HG03060 (cell line): ENCODE results near the gene ACSM5.
"Not testable (repeated sequence)": the region's sequence is repeated elsewhere in the genome, so short reads cannot be mapped to it uniquely, and the experiment has no call there.

Source experiments
- ATAC-seq: cut with Tn5 transposase; IDR thresholded peaks from one replicate; pipeline ENCODE4 v1.9.1; 2021; ENCODE audit warnings: low read depth, moderate number of reproducible peaks; ENCODE audit not compliant: unreplicated experiment

ACSM5 gene

DNA sequence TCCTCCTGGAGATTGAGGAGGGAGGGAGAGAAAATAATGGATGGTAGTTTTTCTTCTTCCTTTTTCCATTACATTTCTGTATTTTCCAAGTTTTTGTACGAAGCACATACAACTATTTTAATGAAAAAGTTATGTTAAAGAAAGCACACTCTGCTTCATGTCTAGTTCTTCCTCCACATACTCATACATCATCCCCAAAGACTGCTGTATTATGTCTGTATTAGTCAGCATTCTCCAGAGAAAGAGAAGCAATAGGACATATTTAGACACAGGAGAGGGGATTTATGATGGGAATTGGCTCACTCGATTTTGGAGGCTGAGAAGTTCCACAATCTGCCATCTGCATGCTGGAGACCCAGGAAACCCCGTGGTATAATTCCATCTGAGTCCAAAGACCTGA lies 31.9 kb downstream of the ACSM5 start:
- ATAC-seq = no peak

DNA sequence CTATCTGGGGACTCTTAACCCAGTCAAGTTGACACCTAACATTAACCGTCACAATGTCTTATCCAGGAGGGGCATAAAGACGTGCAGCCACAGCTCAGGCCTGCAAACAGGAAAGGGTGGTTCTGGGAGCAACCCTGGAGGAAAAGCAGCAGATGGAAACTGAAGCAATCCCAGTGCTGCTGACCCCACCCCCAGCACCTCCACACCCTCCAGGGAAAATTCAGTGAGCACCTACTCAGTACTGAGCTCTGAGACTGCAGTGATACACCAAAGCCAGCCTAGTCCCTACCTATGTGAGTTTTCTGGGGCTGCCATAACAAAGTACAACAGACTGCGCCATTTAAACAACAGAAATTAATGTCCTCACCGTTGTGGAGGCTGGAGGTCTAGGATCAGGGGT lies 32.5 kb downstream of the ACSM5 start:
- ATAC-seq = not testable (repeated sequence)

DNA sequence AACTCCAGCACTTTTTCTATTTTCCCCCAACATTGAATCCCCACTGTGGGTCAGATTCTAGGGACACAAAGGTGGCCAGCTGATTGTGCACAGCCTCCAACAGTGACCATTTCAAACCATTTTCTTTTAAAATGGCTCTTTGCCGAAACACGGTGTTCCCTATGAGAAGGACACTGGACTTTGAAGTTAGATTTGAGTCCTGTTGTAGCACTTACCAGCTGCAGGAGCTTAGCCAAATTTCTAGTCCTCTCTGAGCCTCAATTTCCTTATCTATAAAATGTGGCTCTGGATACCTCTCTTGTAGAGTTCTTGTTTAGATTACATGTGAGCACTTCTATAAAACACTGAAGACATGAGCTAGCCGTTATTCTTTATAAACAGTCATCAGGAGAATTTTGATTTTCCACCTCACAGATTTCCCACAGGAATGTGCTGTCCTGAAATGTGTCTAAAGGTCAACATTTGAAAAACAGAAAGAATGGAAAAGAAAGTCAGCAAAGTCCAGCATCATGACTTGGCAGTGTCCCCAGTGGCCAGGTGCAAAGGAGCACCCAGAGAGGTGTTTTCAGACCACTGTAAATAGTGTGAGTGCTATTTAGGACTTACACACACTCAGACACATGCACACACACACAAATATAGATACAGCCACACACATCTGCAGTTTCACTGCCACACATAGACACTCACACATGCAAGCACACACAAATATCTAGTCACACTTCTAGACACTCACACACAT lies 37.5 kb downstream of the ACSM5 start:
- not testable (repeated sequence) for ATAC-seq

DNA sequence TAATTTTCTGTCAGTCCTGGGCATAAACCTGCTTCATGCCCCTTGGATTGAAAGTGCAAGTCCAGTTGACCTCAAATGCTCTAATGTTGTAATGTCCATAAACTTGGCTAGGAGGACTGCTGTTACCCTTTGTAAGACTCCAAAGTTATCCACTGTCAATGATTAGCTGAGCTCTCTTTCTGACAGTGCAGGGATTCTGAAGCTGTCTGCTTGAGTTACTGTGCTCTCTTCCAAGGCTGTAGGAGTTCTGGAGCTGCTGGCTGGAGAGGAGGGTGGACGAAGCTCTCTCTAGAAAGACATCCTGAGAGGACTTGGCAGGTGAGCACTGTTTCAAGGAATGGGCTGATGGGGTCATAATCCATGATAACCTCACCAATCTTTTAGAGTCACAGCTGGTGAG lies 42.0 kb downstream of the ACSM5 start, which contains the start of gene ACSM2A:
ACSM2A (plus strand) TSS at position 158 of the 400 bp plus-strand sequence. CDS start 8,594 bp downstream, outside the sequence.
- not testable (repeated sequence) for ATAC-seq

DNA sequence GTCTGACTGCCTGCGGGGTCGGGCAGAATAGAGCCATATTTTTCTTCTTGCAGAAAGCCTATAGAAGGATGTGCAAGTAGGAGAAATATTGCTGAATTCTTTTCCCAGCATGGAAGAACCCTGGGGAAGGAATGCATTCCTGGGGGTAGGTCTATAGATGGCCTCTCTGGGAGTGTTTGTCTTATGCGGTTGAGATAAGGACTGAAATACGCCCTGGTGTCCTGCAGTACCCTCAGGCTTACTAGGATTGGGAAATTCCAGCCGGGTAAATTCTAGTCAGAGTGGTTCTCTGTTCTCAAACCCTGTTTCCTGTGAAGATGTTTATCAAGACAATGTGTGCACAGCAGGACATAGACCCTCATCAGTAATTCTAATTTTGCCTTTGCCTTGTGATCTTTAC lies 44.3 kb downstream of the ACSM5 start:
- not testable (repeated sequence) for ATAC-seq

DNA sequence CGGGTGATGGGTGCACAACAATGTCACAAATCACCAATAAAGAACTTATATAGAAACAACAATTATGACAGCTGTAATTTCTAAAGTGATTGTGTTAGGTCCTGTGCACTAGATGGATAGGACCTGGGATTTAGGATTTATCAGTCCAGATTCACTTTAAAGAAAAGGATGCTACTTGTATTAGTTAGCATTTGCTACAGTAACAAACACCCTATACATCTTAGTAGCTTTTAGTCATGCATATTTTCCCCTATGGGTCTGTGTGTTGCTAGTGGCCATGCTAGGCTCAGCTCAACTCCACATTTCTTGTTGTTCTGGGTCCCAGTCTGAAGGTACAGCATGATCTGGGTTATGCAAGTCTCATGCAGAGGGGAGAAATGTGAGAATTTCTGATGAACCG lies 49.9 kb downstream of the ACSM5 start:
- ATAC-seq = not testable (repeated sequence)

GRCh38 chr16:20460313-20460712 lies 51.0 kb downstream of the ACSM5 start:
- ATAC-seq = not testable (repeated sequence)

GRCh38 chr16:20468954-20469353 lies 59.6 kb downstream of the ACSM5 start:
- ATAC-seq = not testable (repeated sequence)

GRCh38 chr16:20469930-20470329 lies 60.6 kb downstream of the ACSM5 start:
- not testable (repeated sequence) for ATAC-seq

- ATAC-seq = not testable (repeated sequence)
Observed at GRCh38 chr16:20470732-20471131, 61.4 kb downstream of the ACSM5 start.

- ATAC-seq = not testable (repeated sequence)
Observed at GRCh38 chr16:20477188-20477744, 67.9 kb downstream of the ACSM5 start.

DNA sequence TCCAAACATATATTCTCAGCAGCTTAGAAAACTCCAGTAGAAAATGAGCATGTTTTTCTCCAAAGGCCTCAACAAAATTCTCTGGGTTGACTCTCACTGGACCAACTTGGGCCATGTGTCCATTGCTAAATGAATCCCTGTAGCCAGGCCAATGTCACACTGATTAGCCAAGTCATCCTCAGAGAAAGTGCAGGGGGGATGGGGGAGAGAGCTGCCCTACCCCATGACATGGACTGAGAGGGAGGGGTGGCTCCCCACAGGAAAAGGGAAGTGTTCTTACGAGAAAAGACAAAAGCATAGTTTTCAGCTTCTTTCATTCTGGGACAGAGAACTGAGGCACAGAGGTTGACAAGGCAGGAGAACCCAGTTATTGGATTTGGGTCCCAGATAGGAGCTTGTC lies 74.7 kb downstream of the ACSM5 start:
- not testable (repeated sequence) for ATAC-seq

GRCh38 chr16:20484726-20485125 lies 75.4 kb downstream of the ACSM5 start:
- no peak for ATAC-seq

- no peak for ATAC-seq
Observed at GRCh38 chr16:20485408-20485807, 76.1 kb downstream of the ACSM5 start.
